Measurements from ENCODE around the gene THOC1.

DNA sequence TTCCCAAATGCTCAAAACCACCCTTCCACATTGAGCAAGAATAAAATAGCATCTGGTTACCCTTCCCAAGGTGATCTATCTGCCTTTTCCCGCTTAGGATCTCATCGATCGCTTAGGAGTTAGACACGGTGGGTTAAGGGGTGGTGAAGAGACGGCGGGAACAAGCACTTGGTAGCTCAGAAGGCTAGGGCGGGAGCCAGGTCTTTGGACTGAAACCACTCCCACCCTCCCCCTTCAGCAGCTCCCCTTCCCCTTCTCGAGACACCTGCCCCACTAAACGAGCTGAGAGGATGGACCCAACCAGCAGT, 513 bp downstream of the THOC1 start:
- TF ChIP-seq RAD21 (IDR thresholded peaks at IDR 0.05; ENCODE audit: low read depth), result no peak
- TF ChIP-seq FOXM1 (IDR thresholded peaks at IDR 0.05; ENCODE audit: borderline replicate concordance, low read depth), result no peak
- no peak for TF ChIP-seq YY1 (IDR thresholded peaks at IDR 0.05; ENCODE audit: low read depth)
- TF ChIP-seq EGR1 (IDR thresholded peaks at IDR 0.05), result no peak
- no peak for TF ChIP-seq CREB1 (IDR thresholded peaks at IDR 0.05; ENCODE audit: low read depth)
- no peak for TF ChIP-seq CEBPB (IDR thresholded peaks at IDR 0.05)
